HFF-Myc (cell line): ENCODE measurements around the gene CPNE5.

Experiments used
- DNase-seq: peaks from one replicate; pipeline ENCODE4 v3.0.0-alpha.2; 2011; ENCODE audit warnings: low read depth; ENCODE audit errors: extremely low read depth
- H3K4me3 ChIP-seq: replicated peaks from 2 replicates; pipeline ENCODE4 v1.5.1; 2011; ENCODE audit warnings: low read depth, mild to moderate bottlenecking, control low read depth, low read length
- TF ChIP-seq, protein P1 (sequence below): IDR thresholded peaks from 2 replicates; pipeline ENCODE4 v1.5.1; 2012; ENCODE audit warnings: mild to moderate bottlenecking, low read depth, low read length, control low read depth; ENCODE audit errors: missing control alignments

Gene CPNE5

DNA sequence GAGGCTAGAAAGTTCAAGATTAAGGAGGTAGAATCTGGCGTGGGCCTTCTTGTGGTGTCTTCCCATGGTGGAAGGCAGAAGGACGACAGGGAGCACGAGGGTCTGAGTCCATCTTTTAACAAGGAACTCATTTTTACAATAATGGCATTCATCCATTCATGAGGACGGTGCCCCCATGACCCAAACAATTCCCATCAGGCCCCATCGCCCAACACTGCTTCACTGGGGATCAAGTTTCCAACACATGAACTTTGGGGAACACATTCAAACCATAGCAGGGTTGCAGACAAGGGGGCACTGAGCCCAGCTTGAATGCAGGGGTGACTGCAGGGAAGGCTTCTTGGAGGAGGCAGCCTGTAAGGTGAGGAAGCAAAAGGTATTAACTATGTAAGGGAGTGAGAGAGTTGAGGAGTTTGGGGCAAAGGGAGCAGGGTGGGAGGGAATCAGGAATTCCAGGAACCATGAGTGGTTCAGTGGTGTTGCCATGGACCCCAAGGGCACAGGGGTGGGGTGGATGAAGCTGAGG, 136.1 kb downstream of the CPNE5 start:
- DNase-seq = no peak
- H3K4me3 ChIP-seq = no peak overlapping the region
- TF ChIP-seq, protein P1, sequence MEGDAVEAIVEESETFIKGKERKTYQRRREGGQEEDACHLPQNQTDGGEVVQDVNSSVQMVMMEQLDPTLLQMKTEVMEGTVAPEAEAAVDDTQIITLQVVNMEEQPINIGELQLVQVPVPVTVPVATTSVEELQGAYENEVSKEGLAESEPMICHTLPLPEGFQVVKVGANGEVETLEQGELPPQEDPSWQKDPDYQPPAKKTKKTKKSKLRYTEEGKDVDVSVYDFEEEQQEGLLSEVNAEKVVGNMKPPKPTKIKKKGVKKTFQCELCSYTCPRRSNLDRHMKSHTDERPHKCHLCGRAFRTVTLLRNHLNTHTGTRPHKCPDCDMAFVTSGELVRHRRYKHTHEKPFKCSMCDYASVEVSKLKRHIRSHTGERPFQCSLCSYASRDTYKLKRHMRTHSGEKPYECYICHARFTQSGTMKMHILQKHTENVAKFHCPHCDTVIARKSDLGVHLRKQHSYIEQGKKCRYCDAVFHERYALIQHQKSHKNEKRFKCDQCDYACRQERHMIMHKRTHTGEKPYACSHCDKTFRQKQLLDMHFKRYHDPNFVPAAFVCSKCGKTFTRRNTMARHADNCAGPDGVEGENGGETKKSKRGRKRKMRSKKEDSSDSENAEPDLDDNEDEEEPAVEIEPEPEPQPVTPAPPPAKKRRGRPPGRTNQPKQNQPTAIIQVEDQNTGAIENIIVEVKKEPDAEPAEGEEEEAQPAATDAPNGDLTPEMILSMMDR = no peak

DNA sequence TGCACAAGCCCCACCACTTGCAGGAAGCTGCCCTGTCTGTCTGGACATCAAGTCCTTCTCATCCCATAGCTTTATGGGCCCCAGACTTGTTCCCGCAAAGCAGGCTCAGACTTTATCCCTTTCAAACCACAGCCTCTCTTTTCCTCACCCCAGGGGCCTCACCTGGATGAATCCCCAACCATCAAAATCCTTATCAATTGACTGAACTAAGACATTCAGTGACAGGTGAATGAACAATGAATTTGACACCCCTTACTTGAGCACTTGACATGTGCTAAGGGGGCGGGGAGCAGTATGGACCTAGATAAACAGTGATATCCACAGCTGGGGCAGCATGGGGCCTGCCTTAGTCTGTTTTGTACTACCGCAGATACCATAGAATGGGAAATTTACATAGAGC, 136.6 kb downstream of the CPNE5 start:
- H3K4me3 ChIP-seq = no peak overlapping the region
- TF ChIP-seq, protein P1 = no peak
- no peak for DNase-seq

DNA sequence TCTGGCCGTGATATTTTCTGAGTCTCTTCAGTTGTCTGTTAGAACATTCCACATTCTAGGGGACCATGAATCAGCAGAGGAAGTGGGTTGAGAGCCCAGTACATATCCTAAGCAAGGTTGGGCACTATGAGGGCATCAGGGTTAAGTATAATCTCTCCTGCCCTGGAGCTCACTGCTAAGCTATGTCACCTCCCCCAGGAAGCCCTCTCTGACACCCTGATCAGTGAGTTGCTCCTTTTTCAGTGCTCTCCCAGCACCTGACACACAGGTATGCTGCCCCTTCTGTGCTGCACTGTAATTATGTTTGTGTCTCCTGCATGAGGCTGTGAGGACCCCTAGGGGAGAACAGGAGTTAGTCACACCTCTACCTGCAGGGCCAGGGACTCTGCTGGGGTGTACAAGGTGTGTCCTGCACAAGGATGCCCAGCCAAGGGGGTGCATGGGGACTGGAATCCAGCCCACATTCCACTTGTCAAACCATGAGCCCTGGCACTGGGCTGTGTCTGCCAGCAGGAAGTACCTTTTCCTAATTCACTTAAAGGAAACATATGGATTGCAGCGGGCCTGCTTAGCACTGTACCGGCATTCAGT, 137.7 kb downstream of the CPNE5 start:
- H3K4me3 ChIP-seq = no peak overlapping the region
- DNase-seq = no peak
- TF ChIP-seq, protein P1 = peak; percentile 10

DNA sequence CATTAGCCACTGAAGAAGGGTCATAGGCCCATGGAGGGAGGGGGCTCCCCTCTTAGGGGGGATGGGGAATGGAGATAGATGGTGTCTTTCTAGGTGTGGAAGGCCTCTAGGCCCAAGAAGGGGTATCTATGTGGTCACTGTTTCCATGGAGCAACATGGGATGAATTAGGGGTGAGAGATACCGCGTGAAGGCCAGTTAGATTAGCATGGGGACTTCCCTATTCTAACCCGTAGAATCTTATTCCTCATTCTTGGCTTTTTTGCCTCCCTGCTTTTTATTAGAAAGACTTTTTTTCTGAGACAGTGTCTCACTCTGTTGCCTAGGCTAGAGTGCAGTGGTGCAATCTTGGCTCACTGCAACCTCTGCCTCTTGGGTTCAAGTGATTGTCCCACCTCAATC, 138.4 kb downstream of the CPNE5 start:
- TF ChIP-seq, protein P1 = no peak
- no peak overlapping the region for H3K4me3 ChIP-seq
- DNase-seq = no peak

DNA sequence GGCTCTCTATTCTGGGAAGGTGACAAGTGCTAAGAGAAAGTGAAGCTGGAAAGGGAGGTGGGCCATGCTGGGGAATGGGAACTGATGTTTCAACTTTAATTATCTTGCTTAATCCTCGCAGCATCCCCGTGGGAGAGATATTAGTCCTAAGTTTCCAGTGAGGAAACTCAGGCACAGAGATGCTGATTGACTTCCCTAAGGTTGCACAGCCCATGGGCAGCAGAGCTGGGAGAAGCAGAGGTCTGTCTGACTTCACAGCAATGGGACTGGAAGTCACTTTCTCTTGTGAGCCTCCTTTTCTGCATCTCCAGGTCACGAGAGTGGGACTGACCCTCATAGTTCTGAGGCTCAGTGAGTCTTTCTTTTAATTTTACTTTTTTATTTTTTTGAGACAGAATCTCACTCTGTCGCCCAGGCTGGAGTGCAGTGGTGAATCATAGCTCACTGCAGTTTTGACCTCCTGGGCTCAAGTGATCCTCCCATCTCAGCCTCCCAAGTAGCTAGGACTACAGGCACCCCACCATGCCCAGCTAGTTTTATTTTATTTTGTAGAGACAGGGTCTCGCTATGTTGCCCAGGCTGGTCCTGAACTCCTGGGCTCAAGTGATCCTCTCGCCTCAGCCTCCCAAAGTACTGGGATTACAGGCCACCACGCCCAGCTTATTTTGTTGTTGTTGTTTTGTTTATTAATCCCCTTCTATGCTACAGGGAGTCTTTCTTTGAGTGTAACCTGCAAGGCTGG, 139.0 kb downstream of the CPNE5 start:
- H3K4me3 ChIP-seq = no peak overlapping the region
- TF ChIP-seq, protein P1 = no peak
- DNase-seq = no peak

DNA sequence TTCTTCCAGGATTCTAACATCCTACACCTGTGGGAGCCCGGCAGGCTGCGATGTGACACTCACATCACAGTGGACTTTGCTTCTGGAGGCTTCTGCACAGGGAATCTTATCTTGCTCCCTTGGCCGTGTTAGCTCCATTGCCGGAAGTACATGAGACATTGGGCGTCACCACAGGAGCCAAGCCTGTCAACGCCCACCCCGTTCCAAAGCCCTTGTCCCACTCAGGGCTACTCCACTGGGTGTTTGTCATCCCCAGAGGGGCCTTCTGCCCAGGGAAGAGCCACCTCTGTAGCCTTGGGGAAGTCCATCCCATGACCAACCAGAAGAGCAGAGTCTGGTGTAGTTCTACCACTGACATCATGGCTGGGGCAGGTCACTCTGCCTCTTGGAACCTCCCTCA, 139.9 kb downstream of the CPNE5 start:
- TF ChIP-seq, protein P1 = no peak
- DNase-seq = no peak
- no peak overlapping the region for H3K4me3 ChIP-seq
